A549 (cell line): ENCODE data around the gene ADM2. TPM values are rescaled to one million over a fixed set of nuclear protein-coding genes. Genes with fewer than 3 reads are reported as not detected.

Experiments used
- ATAC-seq, 2 experiments: fragments of 200-7000 bp in 1 of 2; fragments of >200 bp in 1 of 2; cut with Nextera tagmentation in 1 of 2; cut with Tn5 transposase in 1 of 2; 3 replicates each; pipeline versions ENCODE4 v1.8.0 to v1.9.1; 2018 to 2020; ENCODE audit warnings: mild to moderate bottlenecking in 1 of 2, moderate library complexity in 1 of 2
- CTCF ChIA-PET: fragments of 300-600 bp; sonication (Branson Sonifier 250); formaldehyde crosslinking; extraction: SDS; loops from one replicate; lab custom pipeline; 2021; ENCODE audit warnings: antibody characterized with exemption, inconsistent platforms; lab: Yijun Ruan, JAX
- POLR2A ChIA-PET: fragments of 350-600 bp; formaldehyde crosslinking; extraction: SDS; loops from one replicate; lab custom pipeline; 2021; ENCODE audit warnings: antibody characterized with exemption, inconsistent platforms; lab: Yijun Ruan, JAX
- DNase-seq, 2 experiments: peaks; one replicate each; pipeline versions ENCODE4 v3.0.0 to v3.0.0-alpha.2; 2011 to 2016; ENCODE audit warnings: low read depth in 1 of 2, low spot score in 1 of 2
- FAIRE-seq: peaks from 2 replicates; lab custom pipeline; 2011; peaks lifted over from hg19 to GRCh38; lab: Jason Lieb, UNC
- H3K27ac ChIP-seq, 2 experiments: fragments of >200 bp; sonication (Bioruptor Twin); formaldehyde crosslinking; 3 replicates each; pipeline ENCODE4 v1.5.1; 2016 to 2017
- H3K4me1 ChIP-seq: fragments of >200 bp; sonication (Bioruptor Twin); formaldehyde crosslinking; 3 replicates; pipeline ENCODE4 v1.6.1; 2016
- H3K4me2 ChIP-seq: fragments of >200 bp; sonication (Bioruptor Twin); formaldehyde crosslinking; 3 replicates; pipeline ENCODE4 v1.6.1; 2016
- H3K4me3 ChIP-seq: fragments of >200 bp; sonication (Bioruptor Twin); formaldehyde crosslinking; 3 replicates; pipeline ENCODE4 v1.5.1; 2016
- H3K9me3 ChIP-seq: fragments of >200 bp; sonication (Bioruptor Twin); formaldehyde crosslinking; 3 replicates; pipeline ENCODE4 v1.6.1; 2016
- CEBPB ChIP-seq, 2 experiments: fragments of >200 bp in 1 of 2; sonication (Bioruptor Twin) in 1 of 2; formaldehyde crosslinking in 1 of 2; IDR thresholded peaks; 2 replicates each; pipeline ENCODE4 v1.6.1; 2012 to 2016
- CHD2 ChIP-seq: fragments of 150-350 bp; IDR thresholded peaks from 2 replicates; pipeline ENCODE4 v1.6.1; 2014; ENCODE audit warnings: low read length; ENCODE audit not compliant: partially characterized antibody
- GATA3 ChIP-seq: IDR thresholded peaks from 2 replicates; pipeline ENCODE4 v1.6.1; 2012; ENCODE audit warnings: borderline replicate concordance
- HDAC2 ChIP-seq: fragments of 200-600 bp; sonication (generic); IDR thresholded peaks from 2 replicates; pipeline ENCODE4 v1.6.1; 2016
- HES2 ChIP-seq: fragments of >200 bp; sonication (Bioruptor Twin); formaldehyde crosslinking; IDR thresholded peaks from 2 replicates; pipeline ENCODE4 v1.6.1; 2016
- HMGXB4 ChIP-seq: fragments of 250-450 bp; sonication (Bioruptor Pico); IDR thresholded peaks from 2 replicates; pipeline ENCODE4 v1.5.0; 2021; ENCODE audit warnings: mild to moderate bottlenecking, moderate library complexity, borderline replicate concordance
- HOXA7 ChIP-seq: fragments of 250-450 bp; sonication (Bioruptor Pico); IDR thresholded peaks from 2 replicates; pipeline ENCODE4 v1.5.0; 2020; ENCODE audit warnings: mild to moderate bottlenecking, moderate library complexity
- KDM1A ChIP-seq: fragments of 200-600 bp; sonication (generic); IDR thresholded peaks from 2 replicates; pipeline ENCODE4 v1.6.1; 2016; ENCODE audit warnings: low read depth, mild to moderate bottlenecking
- MAZ ChIP-seq: fragments of 150-350 bp; IDR thresholded peaks from 2 replicates; pipeline ENCODE4 v1.6.1; 2014; ENCODE audit warnings: antibody characterized with exemption, low read depth, low read length, borderline replicate concordance
- NFE2L2 ChIP-seq: fragments of 150-350 bp; conservative IDR thresholded peaks from 2 replicates; pipeline ENCODE4 v1.6.1; 2014; ENCODE audit warnings: low read length
- NR3C1 ChIP-seq: fragments of >200 bp; sonication (Bioruptor Twin); formaldehyde crosslinking; IDR thresholded peaks from 3 replicates; pipeline ENCODE4 v1.6.1; 2017
- PBX3 ChIP-seq: IDR thresholded peaks from 2 replicates; pipeline ENCODE4 v1.6.1; 2012
- PHF8 ChIP-seq: fragments of 200-600 bp; sonication (generic); IDR thresholded peaks from 2 replicates; pipeline ENCODE4 v1.6.1; 2016; ENCODE audit warnings: low read depth, mild to moderate bottlenecking, antibody characterized with exemption, moderate library complexity, borderline replicate concordance
- REST ChIP-seq: fragments of 200-600 bp; sonication (generic); IDR thresholded peaks from 2 replicates; pipeline ENCODE4 v1.6.1; 2016; ENCODE audit warnings: antibody characterized with exemption, mild to moderate bottlenecking, moderate library complexity
- RFX5 ChIP-seq: fragments of 450-650 bp; IDR thresholded peaks from 2 replicates; pipeline ENCODE4 v1.7.1; 2014; ENCODE audit warnings: antibody characterized with exemption, mild to moderate bottlenecking, moderate library complexity
- SMC3 ChIP-seq: fragments of >200 bp; sonication (Bioruptor Twin); formaldehyde crosslinking; IDR thresholded peaks from 3 replicates; pipeline ENCODE4 v1.6.1; 2018; ENCODE audit warnings: inconsistent platforms
- SREBF2 ChIP-seq: fragments of 450-650 bp; IDR thresholded peaks from 2 replicates; pipeline ENCODE4 v1.6.1; 2014; ENCODE audit warnings: mild to moderate bottlenecking, moderate library complexity
- TFCP2L1 ChIP-seq: fragments of 250-450 bp; sonication (Bioruptor Pico); IDR thresholded peaks from 2 replicates; pipeline ENCODE4 v1.5.0; 2021; ENCODE audit warnings: mild to moderate bottlenecking
- ZC3H11A ChIP-seq: fragments of 450-650 bp; IDR thresholded peaks from 2 replicates; pipeline ENCODE4 v1.6.1; 2014; ENCODE audit warnings: antibody characterized with exemption, mild to moderate bottlenecking
- ZFP36 ChIP-seq: fragments of 450-650 bp; IDR thresholded peaks from 2 replicates; pipeline ENCODE4 v1.6.1; 2014; ENCODE audit warnings: borderline replicate concordance; ENCODE audit not compliant: partially characterized antibody
- WGBS: methylation state at CpG from one replicate; pipeline ENCODE4 v1.1.6; 2017; ENCODE audit errors: missing lambda C conversion rate; 5-methylcytosine and 5-hydroxymethylcytosine counted together
- polyA plus RNA-seq, 4 experiments: library from polyadenylated mRNA; depleted of rRNA in 3 of 4; stranded (reverse); fragments of >200 nt; fragmentation: RNase III in 1 of 4; extraction: RNeasy Plus Mini Kit Qiagen cat#74134 plus additional on column Dnase treatment in 1 of 4; gene quantifications; 2 replicates in 3 of 4; 3 replicates in 1 of 4; pipeline ENCODE4 v1.2.3, GENCODE V29; 2011 to 2017

The ADM2 gene
- polyA plus RNA-seq, 2 of the 4 experiments (the other 2 are of a cell fraction): 0.50 to 1.1 TPM

- TF ChIP-seq PHF8: no peak
These were observed 26.1 kb upstream of the ADM2 start (continued) for GRCh38 chr22:50455201-50455600.

- no peak for ATAC-seq
- no peak for DNase-seq
- Histone ChIP-seq H3K9me3 (no peaks in the 10 kb centered on the region), H3K4me2 (no peak overlapping the region), H3K4me1 (no peaks in the 10 kb centered on the region), H3K27ac (no peak overlapping the region), H3K4me3 (no peak overlapping the region)
- ChIA-PET POLR2A (interaction anchor here (0.7 kb wide), 1 partner anchor 66 kb away, joined by 4 read pairs; no protein-coding TSS in a partner anchor), CTCF (interaction anchor here (1.0 to 1.7 kb wide), 3 partner anchors 12 to 68 kb away, joined by 4 to 5 read pairs (median 5); no protein-coding TSS in a partner anchor)
- 75% methylated on average over 7 of the region's 11 CpGs for WGBS
- FAIRE-seq: no peak
- TF ChIP-seq HDAC2: no peak
- no peak for TF ChIP-seq MAZ
- no peak for TF ChIP-seq CHD2
- no peak for TF ChIP-seq NR3C1
- TF ChIP-seq REST: no peak
- no peak for TF ChIP-seq HMGXB4 (CRISPR knock-in tag)
- TF ChIP-seq ZC3H11A: no peak
- TF ChIP-seq RFX5: no peak
- no peak for TF ChIP-seq HOXA7 (CRISPR knock-in tag)
- TF ChIP-seq HES2: no peak
- no peak for TF ChIP-seq CEBPB (IDR thresholded peaks at IDR 0.05)
- no peak for TF ChIP-seq ZFP36
- TF ChIP-seq GATA3: no peak
- TF ChIP-seq NFE2L2: no peak
- no peak for TF ChIP-seq SREBF2
- TF ChIP-seq SMC3: no peak
- no peak for TF ChIP-seq PBX3
- no peak for TF ChIP-seq KDM1A
- TF ChIP-seq TFCP2L1: no peak
These were observed 25.3 kb upstream of the ADM2 start for GRCh38 chr22:50456026-50456425.
